ENCODE data around the gene TNXB. TPM values are rescaled to one million over a fixed set of nuclear protein-coding genes. Genes with fewer than 3 reads are reported as not detected.
"Not testable (repeated sequence)": the region's sequence is repeated elsewhere in the genome, so short reads cannot be mapped to it uniquely, and the experiment has no call there.

TNXB gene
- total and polyA plus RNA-seq, 9 donors: 13.3 to 334 (median 146) TPM

GRCh38 chr6:32040299-32041049 lies 68.7 kb downstream of the TNXB start:
- H3K27ac ChIP-seq; H3K9me3 ChIP-seq; intact Hi-C loops (cut with DNase I); H3K4me1 ChIP-seq (ENCODE audit: insufficient read depth); H3K4me3 ChIP-seq; H3K36me3 ChIP-seq; H3K27me3 ChIP-seq: not testable (repeated sequence)
- peak in 2 of 5 donors; percentile 23 to 45 for DNase-seq
- WGBS, 3 donors: 73 to 85% (median 74%) methylated on average over 3 to 24 of the region's 43 CpGs

DNA sequence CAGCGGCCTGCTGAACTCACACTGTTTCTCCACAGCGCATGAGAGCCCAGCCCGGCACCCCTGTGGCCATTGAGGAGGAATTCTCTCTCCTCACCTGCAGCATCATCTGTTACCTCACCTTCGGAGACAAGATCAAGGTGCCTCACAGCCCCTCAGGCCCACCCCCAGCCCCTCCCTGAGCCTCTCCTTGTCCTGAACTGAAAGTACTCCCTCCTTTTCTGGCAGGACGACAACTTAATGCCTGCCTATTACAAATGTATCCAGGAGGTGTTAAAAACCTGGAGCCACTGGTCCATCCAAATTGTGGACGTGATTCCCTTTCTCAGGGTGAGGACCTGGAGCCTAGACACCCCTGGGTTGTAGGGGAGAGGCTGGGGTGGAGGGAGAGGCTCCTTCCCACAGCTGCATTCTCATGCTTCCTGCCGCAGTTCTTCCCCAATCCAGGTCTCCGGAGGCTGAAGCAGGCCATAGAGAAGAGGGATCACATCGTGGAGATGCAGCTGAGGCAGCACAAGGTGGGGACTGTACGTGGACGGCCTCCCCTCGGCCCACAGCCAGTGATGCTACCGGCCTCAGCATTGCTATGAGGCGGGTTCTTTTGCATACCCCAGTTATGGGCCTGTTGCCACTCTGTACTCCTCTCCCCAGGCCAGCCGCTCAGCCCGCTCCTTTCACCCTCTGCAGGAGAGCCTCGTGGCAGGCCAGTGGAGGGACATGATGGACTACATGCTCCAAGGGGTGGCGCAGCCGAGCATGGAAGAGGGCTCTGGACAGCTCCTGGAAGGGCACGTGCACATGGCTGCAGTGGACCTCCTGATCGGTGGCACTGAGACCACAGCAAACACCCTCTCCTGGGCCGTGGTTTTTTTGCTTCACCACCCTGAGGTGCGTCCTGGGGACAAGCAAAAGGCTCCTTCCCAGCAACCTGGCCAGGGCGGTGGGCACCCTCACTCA lies 69.5 kb downstream of the TNXB start:
- DNase-seq: peak in 1 of 5 donors; percentile 29
- H3K27ac ChIP-seq; H3K27me3 ChIP-seq; H3K4me1 ChIP-seq (ENCODE audit: insufficient read depth); H3K9me3 ChIP-seq; H3K36me3 ChIP-seq; intact Hi-C loops (cut with DNase I); H3K4me3 ChIP-seq: not testable (repeated sequence)
- WGBS, 3 donors: 60 to 68% (median 67%) methylated on average over 16 to 24 of the region's 24 CpGs

GRCh38 chr6:32038878-32039277 lies 70.3 kb downstream of the TNXB start:
- intact Hi-C loops (cut with DNase I); H3K27me3 ChIP-seq: not testable (repeated sequence)
- DNase-seq: peak in 2 of 5 donors; percentile 6 to 20

GRCh38 chr6:32037598-32038524 lies 71.3 kb downstream of the TNXB start, which contains the start of gene CYP21A2:
Gene CYP21A2, plus strand, starts transcription at chr6:32038415. Its CDS starts 8 bp downstream, at chr6:32038423.
- H3K9me3 ChIP-seq; H3K36me3 ChIP-seq; H3K4me3 ChIP-seq; H3K4me1 ChIP-seq (ENCODE audit: insufficient read depth); H3K27me3 ChIP-seq; H3K27ac ChIP-seq; intact Hi-C loops (cut with DNase I): not testable (repeated sequence)
- WGBS, 3 donors: 77 to 86% (median 83%) methylated on average over 15 to 17 of the region's 19 CpGs
- peak in 3 of 5 donors; percentile 9 to 40 (median 40) for DNase-seq

More at GRCh38 chr6:32038878-32039277, 70.3 kb downstream of the TNXB start:
- not testable (repeated sequence) for H3K4me1 ChIP-seq (ENCODE audit: insufficient read depth); H3K4me3 ChIP-seq; H3K36me3 ChIP-seq; H3K27ac ChIP-seq; H3K9me3 ChIP-seq
- WGBS, 3 donors: 57 to 70% (median 66%) methylated on average over 4 of the region's 5 CpGs

- H3K27ac ChIP-seq; H3K9me3 ChIP-seq; H3K4me1 ChIP-seq (ENCODE audit: insufficient read depth); H3K27me3 ChIP-seq; intact Hi-C loops (cut with DNase I); H3K36me3 ChIP-seq; H3K4me3 ChIP-seq: not testable (repeated sequence)
- peak in 1 of 5 donors; percentile 20 for DNase-seq
- WGBS, 3 donors: 68 to 78% (median 76%) methylated on average over 4 to 5 of the region's 5 CpGs
These were observed 72.0 kb downstream of the TNXB start for GRCh38 chr6:32037136-32037535.

DNA sequence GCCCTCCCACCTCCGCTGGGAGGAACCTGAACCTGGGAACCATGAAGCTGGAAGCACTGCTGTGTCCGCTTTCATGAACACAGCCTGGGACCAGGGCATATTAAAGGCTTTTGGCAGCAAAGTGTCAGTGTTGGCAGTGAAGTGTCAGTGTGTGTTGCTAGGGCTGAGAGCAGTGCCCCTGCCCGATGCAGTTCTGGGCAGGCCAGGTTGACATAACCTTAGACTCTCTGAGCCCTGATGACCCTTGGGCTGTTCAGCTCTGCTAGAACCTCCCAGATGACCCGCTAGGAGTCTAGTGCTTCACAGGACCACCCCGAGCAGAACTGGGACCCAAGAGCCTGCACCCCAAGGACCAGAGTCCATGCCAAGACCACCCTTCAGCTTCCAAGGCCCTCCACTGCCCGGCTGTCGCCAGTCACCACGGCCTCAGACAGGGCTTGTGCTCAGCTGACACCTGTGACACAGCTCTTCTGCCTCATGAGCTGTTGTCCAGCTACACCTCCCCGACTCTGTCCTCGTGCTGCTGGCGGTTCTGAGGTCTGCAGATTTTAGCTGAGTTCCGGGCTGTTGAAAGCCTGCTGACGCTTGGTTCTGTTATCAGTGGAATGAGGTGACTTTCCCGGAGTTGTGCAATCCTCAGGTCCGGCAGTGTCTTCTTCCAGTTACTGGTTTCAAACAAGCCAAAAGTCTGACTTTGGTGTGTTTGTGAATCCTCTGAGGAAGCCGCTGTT lies 73.7 kb downstream of the TNXB start:
- intact Hi-C loops (cut with DNase I): not testable (repeated sequence)
- no CpG with 5 or more reads among the region's 16 CpGs for WGBS, 3 donors

GRCh38 chr6:32029553-32029952 lies 79.6 kb downstream of the TNXB start:
- H3K27ac ChIP-seq; H3K27me3 ChIP-seq; intact Hi-C loops (cut with DNase I); H3K9me3 ChIP-seq; H3K36me3 ChIP-seq; H3K4me1 ChIP-seq (ENCODE audit: insufficient read depth); H3K4me3 ChIP-seq: not testable (repeated sequence)
- peak in 2 of 5 donors; percentile 16 to 23 for DNase-seq
- WGBS, 3 donors: 86 to 92% methylated on average over 7 to 8 of the region's 14 CpGs; no CpG with 5 or more reads in 1 of the 3 donors

More for the DNA sequence above, 73.7 kb downstream of the TNXB start:
- not testable (repeated sequence) for H3K4me1 ChIP-seq (ENCODE audit: insufficient read depth); H3K4me3 ChIP-seq; H3K36me3 ChIP-seq; DNase-seq; H3K27me3 ChIP-seq; H3K9me3 ChIP-seq; H3K27ac ChIP-seq

- H3K4me3 ChIP-seq; intact Hi-C loops (cut with DNase I); H3K27ac ChIP-seq; H3K27me3 ChIP-seq; H3K36me3 ChIP-seq; H3K4me1 ChIP-seq (ENCODE audit: insufficient read depth); H3K9me3 ChIP-seq: not testable (repeated sequence)
- WGBS, 3 donors: 86 to 93% (median 91%) methylated on average over 7 of the region's 10 CpGs
- peak in 1 of 5 donors; percentile 7 for DNase-seq
These were observed 80.5 kb downstream of the TNXB start for GRCh38 chr6:32028631-32029030.

DNA sequence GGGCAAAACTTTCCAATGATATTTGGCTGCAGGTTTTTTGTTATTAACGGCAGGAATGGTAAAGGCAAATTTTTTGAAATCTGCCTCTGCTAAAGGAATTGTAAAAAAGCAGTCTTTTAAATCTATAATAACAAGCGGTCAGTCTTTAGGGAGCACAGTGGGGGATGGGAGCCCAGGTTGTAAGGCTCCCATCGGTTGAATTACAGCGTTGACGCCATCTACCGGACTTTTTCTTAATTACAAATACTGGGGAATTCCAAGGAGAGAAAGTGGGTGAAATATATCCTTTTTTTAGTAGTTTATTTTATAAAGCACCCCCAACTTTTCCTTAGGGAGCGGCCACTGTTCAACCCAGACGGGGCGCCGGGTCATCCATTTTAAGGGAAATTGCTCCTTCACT lies 87.0 kb downstream of the TNXB start:
- H3K4me1 ChIP-seq (ENCODE audit: insufficient read depth); H3K36me3 ChIP-seq; H3K27ac ChIP-seq; H3K27me3 ChIP-seq; DNase-seq; H3K9me3 ChIP-seq; intact Hi-C loops (cut with DNase I); H3K4me3 ChIP-seq: not testable (repeated sequence)
- WGBS, 3 donors: no CpG with 5 or more reads among the region's 10 CpGs

DNA sequence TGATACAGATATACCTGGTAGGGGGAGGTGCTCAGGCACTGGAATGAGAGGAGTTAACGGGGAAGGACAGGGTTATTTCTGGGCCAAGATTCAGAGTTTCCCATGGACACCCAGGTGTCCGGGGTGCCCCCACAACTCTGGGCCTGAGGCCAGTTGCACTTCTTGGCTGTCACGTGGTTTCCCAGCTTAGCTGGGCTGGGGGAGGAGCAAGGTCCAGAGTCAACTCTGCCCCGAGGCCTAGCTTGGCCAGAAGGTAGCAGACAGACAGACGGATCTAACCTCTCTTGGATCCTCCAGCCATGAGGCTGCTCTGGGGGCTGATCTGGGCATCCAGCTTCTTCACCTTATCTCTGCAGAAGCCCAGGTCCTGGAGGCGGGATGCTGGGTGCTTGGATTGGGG lies 94.6 kb downstream of the TNXB start, which contains the start of gene C4B:
TSS of gene C4B (plus strand) at position 249 of the 400 bp plus-strand sequence. CDS start at position 300, 51 bp downstream.
- H3K27me3 ChIP-seq; H3K27ac ChIP-seq; H3K9me3 ChIP-seq; H3K36me3 ChIP-seq; DNase-seq; H3K4me3 ChIP-seq; H3K4me1 ChIP-seq (ENCODE audit: insufficient read depth); intact Hi-C loops (cut with DNase I): not testable (repeated sequence)
- no CpG with 5 or more reads among the region's 6 CpGs for WGBS, 3 donors
